ENCODE results near the gene MYO1C.
"Not testable (repeated sequence)": the region's sequence is repeated elsewhere in the genome, so short reads cannot be mapped to it uniquely, and the experiment has no call there.

MYO1C gene, protein sequence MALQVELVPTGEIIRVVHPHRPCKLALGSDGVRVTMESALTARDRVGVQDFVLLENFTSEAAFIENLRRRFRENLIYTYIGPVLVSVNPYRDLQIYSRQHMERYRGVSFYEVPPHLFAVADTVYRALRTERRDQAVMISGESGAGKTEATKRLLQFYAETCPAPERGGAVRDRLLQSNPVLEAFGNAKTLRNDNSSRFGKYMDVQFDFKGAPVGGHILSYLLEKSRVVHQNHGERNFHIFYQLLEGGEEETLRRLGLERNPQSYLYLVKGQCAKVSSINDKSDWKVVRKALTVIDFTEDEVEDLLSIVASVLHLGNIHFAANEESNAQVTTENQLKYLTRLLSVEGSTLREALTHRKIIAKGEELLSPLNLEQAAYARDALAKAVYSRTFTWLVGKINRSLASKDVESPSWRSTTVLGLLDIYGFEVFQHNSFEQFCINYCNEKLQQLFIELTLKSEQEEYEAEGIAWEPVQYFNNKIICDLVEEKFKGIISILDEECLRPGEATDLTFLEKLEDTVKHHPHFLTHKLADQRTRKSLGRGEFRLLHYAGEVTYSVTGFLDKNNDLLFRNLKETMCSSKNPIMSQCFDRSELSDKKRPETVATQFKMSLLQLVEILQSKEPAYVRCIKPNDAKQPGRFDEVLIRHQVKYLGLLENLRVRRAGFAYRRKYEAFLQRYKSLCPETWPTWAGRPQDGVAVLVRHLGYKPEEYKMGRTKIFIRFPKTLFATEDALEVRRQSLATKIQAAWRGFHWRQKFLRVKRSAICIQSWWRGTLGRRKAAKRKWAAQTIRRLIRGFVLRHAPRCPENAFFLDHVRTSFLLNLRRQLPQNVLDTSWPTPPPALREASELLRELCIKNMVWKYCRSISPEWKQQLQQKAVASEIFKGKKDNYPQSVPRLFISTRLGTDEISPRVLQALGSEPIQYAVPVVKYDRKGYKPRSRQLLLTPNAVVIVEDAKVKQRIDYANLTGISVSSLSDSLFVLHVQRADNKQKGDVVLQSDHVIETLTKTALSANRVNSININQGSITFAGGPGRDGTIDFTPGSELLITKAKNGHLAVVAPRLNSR

DNA sequence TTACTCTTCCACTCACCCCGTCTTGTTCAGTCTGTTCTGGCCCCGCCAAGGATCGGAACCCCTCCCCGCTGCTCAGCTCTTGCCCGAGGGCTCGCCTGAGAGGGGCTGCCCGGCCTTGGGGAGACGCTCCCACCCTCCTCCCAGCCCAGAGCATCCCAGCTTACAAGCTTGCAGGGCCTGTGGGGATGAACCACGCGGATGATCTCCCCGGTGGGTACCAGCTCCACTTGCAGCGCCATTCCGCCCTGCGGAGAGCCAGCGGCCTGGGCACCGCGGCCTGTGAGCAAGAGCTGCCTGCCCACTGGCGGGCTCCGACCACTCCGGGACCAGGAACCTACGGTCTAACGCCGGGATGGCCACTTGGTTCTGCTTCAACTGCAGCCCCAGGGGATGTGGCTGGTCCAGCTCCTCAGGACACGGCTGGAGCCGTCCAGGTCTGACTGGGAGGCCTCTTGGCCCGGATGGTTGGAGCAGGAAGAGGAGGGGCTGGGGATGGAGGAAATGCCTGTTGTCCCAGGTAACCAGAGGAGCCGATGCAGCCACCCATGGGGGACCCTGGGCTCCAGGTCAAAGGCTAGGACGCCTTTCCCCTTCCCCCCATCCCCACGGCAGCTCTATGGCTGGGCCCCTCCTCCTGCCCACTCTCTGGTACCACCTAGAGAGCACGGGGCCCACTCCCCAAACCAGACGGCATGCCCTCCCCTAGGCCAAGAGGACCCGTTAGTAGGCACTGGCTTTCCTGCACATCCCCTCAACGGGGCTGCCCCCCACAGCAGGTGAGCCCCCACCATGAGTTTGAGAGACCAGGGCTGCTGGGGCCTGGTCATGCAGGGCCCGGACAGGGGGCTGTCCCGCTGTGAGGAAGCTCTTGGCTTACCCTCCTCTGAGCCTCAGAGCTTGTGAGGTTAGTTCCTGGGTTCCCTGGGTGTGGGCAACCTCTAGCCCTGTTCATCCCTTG is at the start of gene MYO1C:
Gene MYO1C, minus strand, starts transcription at position 438 of the 958 bp plus-strand sequence. Its CDS starts 199 bp downstream, at position 239.
- DNase-seq, result no peak
- CTCF ChIA-PET, result interaction anchor here (1.2 kb wide), 1 partner anchor 130 kb away, joined by 3 read pairs; no protein-coding TSS in a partner anchor
- Mint-ChIP-seq H3K4me1 (peaks cover 41% of the 10 kb centered on the region), H3K27me3 (peaks cover 39% of the 10 kb centered on the region), H3K36me3 (peaks cover 10% of the 10 kb centered on the region), H3K27ac (peak within 1 kb of the TSS; percentile 74), H3K9me3 (no peaks in the 10 kb centered on the region), H3K4me3 (peak within 1 kb of the TSS; percentile 86)

DNA sequence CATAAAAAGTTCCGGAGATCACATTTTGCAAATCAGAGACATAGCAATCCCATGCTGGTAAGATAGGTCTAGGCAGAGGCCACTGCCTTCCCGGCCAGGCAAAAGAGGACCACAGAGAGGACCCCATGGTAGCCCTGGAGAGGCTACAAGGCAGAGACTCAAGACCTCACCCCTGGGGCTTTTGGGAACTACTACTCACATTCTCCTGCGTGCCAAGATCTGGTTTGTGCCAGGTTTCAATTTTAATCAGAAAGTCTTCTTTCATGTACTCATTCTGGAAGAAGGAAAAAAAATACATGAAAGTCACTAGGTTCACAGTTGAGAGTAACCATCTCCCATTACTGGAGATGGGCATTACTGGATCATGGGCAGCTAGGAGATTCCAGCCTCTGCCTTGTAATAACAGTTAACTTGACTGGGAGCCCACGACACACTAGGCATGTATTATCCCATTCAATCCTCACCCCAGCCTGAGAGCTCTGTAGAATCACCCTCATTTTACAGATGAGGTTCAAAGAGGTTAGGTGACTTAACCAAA is 49.0 kb upstream of the MYO1C start:
- CTCF ChIA-PET, result no interaction called here
- Mint-ChIP-seq H3K27ac (peak overlapping the region; percentile 45), H3K36me3 (peaks cover 25% of the 10 kb centered on the region), H3K9me3 (no peaks in the 10 kb centered on the region), H3K4me1 (no peaks in the 10 kb centered on the region), H3K27me3 (no peaks in the 10 kb centered on the region), H3K4me3 (no peak overlapping the region)
- no peak for DNase-seq

DNA sequence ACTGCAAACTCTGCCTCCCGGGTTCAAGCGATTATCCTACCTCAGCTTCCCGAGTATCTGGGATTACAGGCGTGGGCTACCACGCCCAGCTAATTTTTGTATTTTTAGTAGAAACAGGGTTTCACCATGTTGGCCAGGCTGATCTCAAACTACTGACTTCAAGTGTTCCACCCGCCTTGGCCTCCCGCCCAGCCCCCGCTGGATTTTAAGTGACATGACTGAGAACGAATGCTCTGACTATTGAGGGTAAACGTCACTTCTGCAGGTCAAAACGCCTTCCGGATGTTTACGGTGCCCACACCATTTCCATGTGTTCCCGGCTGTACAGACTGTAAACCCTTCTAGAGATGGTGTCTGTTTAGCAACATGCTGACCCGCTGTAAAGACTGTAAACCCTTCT is 47.3 kb upstream of the MYO1C start:
- no peaks in the 10 kb centered on the region for H3K9me3 Mint-ChIP-seq
- CTCF ChIA-PET, result no interaction called here
- no peak overlapping the region for H3K4me3 Mint-ChIP-seq
- no peaks in the 10 kb centered on the region for H3K27me3 Mint-ChIP-seq
- no peaks in the 10 kb centered on the region for H3K4me1 Mint-ChIP-seq
- H3K36me3 Mint-ChIP-seq, result peaks cover 24% of the 10 kb centered on the region
- DNase-seq, result no peak
- H3K27ac Mint-ChIP-seq, result peak overlapping the region; percentile 62

DNA sequence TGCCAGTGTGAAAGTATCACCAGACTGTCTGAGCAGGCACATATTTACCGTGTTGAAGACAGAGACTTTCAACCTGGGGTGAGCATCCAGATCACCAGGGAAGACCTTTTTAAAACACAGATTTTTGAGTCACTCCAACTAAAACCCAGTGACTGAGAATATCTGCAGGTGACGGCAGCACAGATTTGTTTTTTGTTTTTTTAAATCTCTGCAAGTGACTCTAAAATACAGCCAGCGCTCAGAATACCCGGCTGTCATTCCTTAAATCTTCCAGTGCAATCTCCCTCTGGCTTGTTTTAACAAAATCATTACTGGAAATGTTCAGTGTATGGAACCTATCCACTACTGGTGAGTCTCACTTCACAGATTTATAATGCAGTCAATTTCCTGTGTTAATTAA is 43.3 kb upstream of the MYO1C start:
- Mint-ChIP-seq H3K9me3 (no peaks in the 10 kb centered on the region), H3K27ac (no peak overlapping the region), H3K27me3 (no peaks in the 10 kb centered on the region), H3K36me3 (peaks cover 29% of the 10 kb centered on the region), H3K4me3 (no peak overlapping the region), H3K4me1 (no peaks in the 10 kb centered on the region)
- DNase-seq, result no peak
- CTCF ChIA-PET, result no interaction called here

DNA sequence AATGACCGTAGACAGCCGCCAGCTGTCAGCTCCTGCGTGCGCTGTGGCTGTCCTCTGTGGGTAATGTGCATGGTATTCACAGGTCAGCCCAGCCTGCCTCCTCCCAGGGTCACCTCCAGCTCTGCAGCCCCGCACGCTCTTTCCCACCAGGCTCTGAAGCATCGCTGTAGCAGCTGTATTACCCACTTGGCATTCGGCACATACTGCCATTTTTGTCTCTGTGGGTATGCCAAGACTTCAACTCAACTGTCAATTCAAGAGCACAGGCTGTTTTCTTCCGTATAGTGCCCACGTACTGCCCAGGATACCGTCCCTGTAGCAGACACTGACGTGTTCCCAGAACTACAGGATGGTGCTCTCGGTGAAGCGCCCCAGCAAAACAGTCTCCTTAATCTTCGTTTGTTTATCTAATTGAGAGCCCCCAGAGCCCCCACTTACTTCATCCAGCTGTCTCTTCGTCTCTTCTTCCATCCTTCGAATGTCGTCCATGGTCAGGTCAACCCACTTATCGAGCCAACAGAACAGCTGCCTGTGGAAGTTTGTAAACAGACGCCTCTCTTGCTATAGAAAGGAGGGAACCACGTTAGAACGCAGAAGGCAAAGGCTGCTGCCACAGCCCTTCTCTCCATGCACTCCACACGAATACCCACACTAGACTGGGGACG is 41.3 kb upstream of the MYO1C start:
- CTCF ChIA-PET, result interaction anchor here (0.8 to 2.6 kb wide), 11 partner anchors 13 to 171 kb away, joined by 3 to 28 read pairs (median 3); no protein-coding TSS in a partner anchor
- no peaks in the 10 kb centered on the region for H3K27me3 Mint-ChIP-seq
- DNase-seq, result no peak
- H3K9me3 Mint-ChIP-seq, result no peaks in the 10 kb centered on the region
- H3K4me3 Mint-ChIP-seq, result no peak overlapping the region
- H3K36me3 Mint-ChIP-seq, result peaks cover 26% of the 10 kb centered on the region
- H3K4me1 Mint-ChIP-seq, result peaks cover 4% of the 10 kb centered on the region
- H3K27ac Mint-ChIP-seq, result peak overlapping the region; percentile 20

DNA sequence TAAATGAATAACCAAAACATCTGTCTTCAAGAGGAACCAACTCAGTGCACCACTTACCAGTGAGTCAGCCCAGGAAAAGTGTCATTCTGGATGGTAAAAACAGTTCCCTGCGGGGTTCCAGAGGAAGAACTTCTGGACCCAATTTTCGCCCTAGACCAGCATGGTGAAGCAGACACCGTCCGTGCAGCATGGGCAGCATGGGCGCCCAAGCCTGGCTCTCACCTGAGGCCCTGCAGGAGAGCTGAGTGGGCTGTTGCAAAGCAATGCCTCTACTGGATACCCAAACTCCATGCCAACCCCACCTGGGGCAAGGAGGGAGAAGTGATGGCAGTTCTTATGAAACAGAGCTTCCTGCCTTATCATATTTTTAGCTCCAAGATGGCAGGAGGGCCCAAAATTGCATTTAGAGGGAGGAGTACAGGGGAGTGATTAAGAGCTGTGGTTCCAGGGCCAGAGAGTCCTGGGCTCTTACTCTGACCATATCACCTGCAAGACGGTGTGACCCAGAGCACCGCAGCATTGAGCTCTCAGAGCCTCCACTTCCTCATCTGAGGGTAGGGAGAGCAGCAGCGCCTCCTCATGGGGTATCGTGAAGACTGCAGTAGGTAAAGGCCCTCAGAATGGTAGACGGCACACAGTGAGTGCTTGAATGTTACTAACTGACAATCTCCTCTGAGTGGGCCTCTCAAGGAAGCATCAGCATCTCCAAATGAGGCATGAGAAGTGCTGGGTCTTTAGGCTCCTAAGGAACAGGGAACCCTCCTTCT is 40.5 kb upstream of the MYO1C start:
- CTCF ChIA-PET, result interaction anchor here (0.7 to 2.6 kb wide), 12 partner anchors 12 to 171 kb away, joined by 3 to 28 read pairs (median 3); no protein-coding TSS in a partner anchor
- H3K4me3 Mint-ChIP-seq, result no peak overlapping the region
- H3K36me3 Mint-ChIP-seq, result peaks cover 23% of the 10 kb centered on the region
- peaks cover 6% of the 10 kb centered on the region for H3K4me1 Mint-ChIP-seq
- no peaks in the 10 kb centered on the region for H3K9me3 Mint-ChIP-seq
- peak; percentile 59 for DNase-seq
- H3K27me3 Mint-ChIP-seq, result no peaks in the 10 kb centered on the region
- H3K27ac Mint-ChIP-seq, result no peak overlapping the region

DNA sequence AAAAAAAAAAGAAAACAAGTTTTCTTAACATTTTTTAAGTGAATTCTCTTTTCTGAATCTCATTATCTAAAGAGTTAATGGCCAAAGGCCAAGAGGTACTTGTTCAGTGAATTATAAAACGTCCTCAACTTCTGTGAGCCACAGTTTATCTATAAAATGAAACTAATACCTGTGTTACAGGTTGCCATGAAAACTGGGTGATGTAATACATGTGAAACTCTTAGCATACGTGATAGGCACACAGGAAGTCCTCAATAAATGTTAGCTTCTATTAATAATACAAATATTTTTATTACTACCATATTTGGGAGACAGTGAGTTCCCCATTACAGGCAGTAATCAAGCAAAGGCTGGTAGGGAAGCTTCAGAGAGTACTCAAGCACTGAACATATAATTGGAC is 37.4 kb upstream of the MYO1C start:
- no peak overlapping the region for H3K27ac Mint-ChIP-seq
- CTCF ChIA-PET, result interaction anchor here (1.1 kb wide), 1 partner anchor 168 kb away, joined by 3 read pairs; no protein-coding TSS in a partner anchor
- H3K9me3 Mint-ChIP-seq, result no peaks in the 10 kb centered on the region
- no peak overlapping the region for H3K4me3 Mint-ChIP-seq
- peaks cover 25% of the 10 kb centered on the region for H3K4me1 Mint-ChIP-seq
- H3K27me3 Mint-ChIP-seq, result no peaks in the 10 kb centered on the region
- no peak for DNase-seq
- peaks cover 27% of the 10 kb centered on the region for H3K36me3 Mint-ChIP-seq

DNA sequence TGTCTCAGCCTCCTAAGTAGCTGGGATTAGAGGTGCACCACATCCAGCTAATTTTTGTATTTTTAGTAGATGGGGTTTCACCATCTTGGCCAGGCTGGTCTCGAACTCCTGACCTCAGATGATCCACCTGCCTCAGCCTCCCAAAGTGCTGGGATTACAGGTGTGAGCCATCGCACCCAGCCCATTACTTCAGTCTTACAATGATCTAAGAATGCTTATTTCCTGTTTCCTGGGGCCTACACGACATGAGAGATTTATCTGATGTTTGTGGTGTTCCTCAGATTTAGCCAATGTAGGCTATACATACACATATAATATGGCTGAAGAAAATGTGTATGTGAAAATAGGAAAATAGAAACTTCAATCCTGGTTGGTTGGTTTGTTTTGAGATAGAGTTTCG is 34.4 kb upstream of the MYO1C start:
- H3K4me1 Mint-ChIP-seq, result peaks cover 25% of the 10 kb centered on the region
- CTCF ChIA-PET, result interaction anchor here (0.8 kb wide), 1 partner anchor 10 kb away, joined by 3 read pairs; the partner anchor contains the start of gene INPP5K
- not testable (repeated sequence) for H3K4me3 Mint-ChIP-seq, DNase-seq, H3K9me3 Mint-ChIP-seq, H3K27me3 Mint-ChIP-seq
- H3K36me3 Mint-ChIP-seq, result peaks cover 18% of the 10 kb centered on the region
- peak overlapping the region; percentile 87 for H3K27ac Mint-ChIP-seq

DNA sequence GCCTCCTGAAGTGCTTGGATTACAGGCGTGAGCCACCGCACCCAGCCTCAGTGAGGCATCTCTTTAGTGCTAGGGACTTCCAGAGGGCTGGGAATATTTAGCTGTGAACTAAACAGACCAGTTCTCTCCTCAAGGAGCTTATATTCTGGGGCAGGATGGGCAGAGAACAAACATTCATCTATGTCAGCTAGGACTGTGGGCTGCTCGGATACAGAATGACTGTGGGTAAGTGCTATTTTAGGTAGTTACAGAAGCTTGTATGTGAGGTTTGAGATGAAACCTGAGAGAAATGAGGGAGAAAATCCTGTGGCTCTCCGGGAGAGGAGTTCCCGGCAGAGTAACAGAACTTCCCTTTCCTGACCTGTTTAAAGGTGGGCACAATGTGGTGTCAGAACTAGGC is 30.1 kb upstream of the MYO1C start:
- Mint-ChIP-seq H3K27ac (no peak overlapping the region), H3K27me3 (no peaks in the 10 kb centered on the region), H3K4me1 (peaks cover 32% of the 10 kb centered on the region), H3K9me3 (no peaks in the 10 kb centered on the region), H3K4me3 (no peak overlapping the region), H3K36me3 (peaks cover 7% of the 10 kb centered on the region)
- CTCF ChIA-PET, result no interaction called here
- DNase-seq, result no peak

DNA sequence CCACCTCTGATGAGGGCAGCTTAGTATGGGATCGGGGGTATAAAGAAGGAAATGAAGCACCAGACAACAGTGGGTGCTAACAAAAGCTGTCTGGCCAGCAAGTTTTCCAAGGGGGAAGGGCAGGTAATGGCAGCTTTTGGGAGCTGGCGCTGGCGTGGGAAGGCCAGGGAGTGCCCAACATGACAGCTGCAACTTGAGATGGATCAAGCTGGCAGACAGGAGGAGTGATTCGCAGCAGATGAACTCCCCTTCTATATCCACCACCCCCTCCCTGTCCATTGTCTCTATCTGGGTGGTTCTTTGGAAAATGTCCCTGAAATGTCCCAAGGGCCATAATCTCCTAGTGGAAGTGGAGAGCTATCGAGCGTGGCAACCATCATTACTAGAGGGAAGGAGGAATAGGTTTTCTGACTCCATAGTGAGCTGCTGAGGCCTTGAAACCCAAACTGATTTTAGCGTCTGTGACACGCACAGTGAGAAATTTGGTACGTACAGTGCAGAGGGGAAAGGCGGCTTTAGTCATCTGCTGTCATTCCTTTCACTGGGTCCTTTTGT is 28.7 kb upstream of the MYO1C start:
- no peak for DNase-seq
- CTCF ChIA-PET, result interaction anchor here (1.2 kb wide), 1 partner anchor 12 kb away, joined by 4 read pairs; no protein-coding TSS in a partner anchor
- peaks cover 21% of the 10 kb centered on the region for H3K4me1 Mint-ChIP-seq
- no peak overlapping the region for H3K27ac Mint-ChIP-seq
- peaks cover 6% of the 10 kb centered on the region for H3K36me3 Mint-ChIP-seq
- H3K27me3 Mint-ChIP-seq, result no peaks in the 10 kb centered on the region
- H3K9me3 Mint-ChIP-seq, result no peaks in the 10 kb centered on the region
- H3K4me3 Mint-ChIP-seq, result no peak overlapping the region

DNA sequence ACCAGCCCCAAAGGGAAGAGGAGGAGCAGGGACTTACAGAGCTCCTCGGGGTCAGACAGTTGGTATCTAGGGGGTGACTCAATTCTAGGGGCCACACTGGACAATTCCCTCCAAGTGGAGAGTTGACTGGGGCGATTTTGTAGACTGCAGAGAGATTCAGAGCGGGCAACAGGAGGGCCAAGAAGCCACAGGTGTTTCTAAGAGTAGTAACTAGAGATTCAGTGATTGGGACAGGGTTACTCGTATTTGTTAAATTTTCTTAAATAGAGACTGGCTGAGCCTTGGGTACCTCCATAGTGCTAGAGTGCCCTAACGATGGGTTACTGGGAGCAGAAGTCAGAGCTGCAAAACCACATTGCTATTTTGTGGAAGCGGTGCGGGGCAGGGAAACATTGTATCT is 27.2 kb upstream of the MYO1C start:
- H3K4me1 Mint-ChIP-seq, result peaks cover 26% of the 10 kb centered on the region
- DNase-seq, result no peak
- CTCF ChIA-PET, result interaction anchor here (0.6 to 1.2 kb wide), 2 partner anchors 110 to 154 kb away, joined by 3 to 6 read pairs; no protein-coding TSS in a partner anchor
- no peak overlapping the region for H3K27ac Mint-ChIP-seq
- peaks cover 3% of the 10 kb centered on the region for H3K36me3 Mint-ChIP-seq
- no peak overlapping the region for H3K4me3 Mint-ChIP-seq
- no peaks in the 10 kb centered on the region for H3K9me3 Mint-ChIP-seq
- H3K27me3 Mint-ChIP-seq, result no peaks in the 10 kb centered on the region

DNA sequence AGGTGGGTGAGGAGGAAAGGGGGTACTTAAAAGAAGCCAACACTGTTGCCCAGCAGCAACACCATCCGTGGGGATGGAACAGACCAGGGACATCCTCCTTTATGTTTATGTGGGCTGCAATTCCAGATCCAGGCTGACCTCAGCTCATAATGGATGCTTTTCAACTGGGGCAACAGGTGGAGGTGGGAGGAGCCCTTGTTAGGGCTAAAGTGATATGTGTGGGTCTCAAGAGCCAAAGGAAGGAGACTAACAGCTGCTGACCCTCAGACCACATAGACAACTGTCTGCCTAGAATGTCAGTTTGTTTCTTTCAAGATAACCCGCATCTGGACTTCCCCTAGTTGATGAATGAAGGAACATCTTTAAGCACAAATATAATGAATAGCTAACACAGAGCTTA is 25.9 kb upstream of the MYO1C start:
- CTCF ChIA-PET, result interaction anchor here (1.1 to 1.2 kb wide), 2 partner anchors 14 to 153 kb away, joined by 4 to 6 read pairs; no protein-coding TSS in a partner anchor
- peaks cover 33% of the 10 kb centered on the region for H3K4me1 Mint-ChIP-seq
- peaks cover 9% of the 10 kb centered on the region for H3K36me3 Mint-ChIP-seq
- H3K4me3 Mint-ChIP-seq, result peak overlapping the region; percentile 74
- no peak overlapping the region for H3K27ac Mint-ChIP-seq
- H3K27me3 Mint-ChIP-seq, result no peaks in the 10 kb centered on the region
- DNase-seq, result no peak
- H3K9me3 Mint-ChIP-seq, result no peaks in the 10 kb centered on the region
